Choroid plexus epithelial cell (primary cell): Measurements from ENCODE around the gene RBFOX2.
"Not testable (repeated sequence)": the region's sequence is repeated elsewhere in the genome, so short reads cannot be mapped to it uniquely, and the experiment has no call there.

Source experiments
- DNase-seq: peaks from one replicate; pipeline ENCODE4 v3.0.0-alpha.2; 2010; ENCODE audit warnings: low read depth
- H3K4me3 ChIP-seq: 2 replicates; pipeline ENCODE4 v1.5.1; 2011; ENCODE audit warnings: low read depth, mild to moderate bottlenecking, control low read depth, low read length, moderate library complexity
- CTCF ChIP-seq: conservative IDR thresholded peaks from 2 replicates; pipeline ENCODE4 v1.5.1; 2011; ENCODE audit warnings: low read depth, mild to moderate bottlenecking, control low read depth, inconsistent platforms, low read length, moderate library complexity

The RBFOX2 gene

GRCh38 chr22:35740616-35741015 lies 288.0 kb downstream of the RBFOX2 start:
- no peak overlapping the region for H3K4me3 ChIP-seq
- no peak for TF ChIP-seq CTCF
- no peak for DNase-seq

- no peak for DNase-seq
- TF ChIP-seq CTCF, result no peak
- no peak overlapping the region for H3K4me3 ChIP-seq
These were observed 288.7 kb downstream of the RBFOX2 start for GRCh38 chr22:35739931-35740380.

GRCh38 chr22:35739076-35739930 lies 289.3 kb downstream of the RBFOX2 start:
- no peak overlapping the region for H3K4me3 ChIP-seq
- TF ChIP-seq CTCF, result peak; percentile 44
- DNase-seq, result no peak

- not testable (repeated sequence) for DNase-seq, H3K4me3 ChIP-seq
These were observed 290.7 kb downstream of the RBFOX2 start for GRCh38 chr22:35737886-35738285.

GRCh38 chr22:35736701-35737100 lies 291.9 kb downstream of the RBFOX2 start:
- DNase-seq, result no peak
- no peak for TF ChIP-seq CTCF

GRCh38 chr22:35736166-35736565 lies 292.5 kb downstream of the RBFOX2 start:
- TF ChIP-seq CTCF, result no peak
- no peak overlapping the region for H3K4me3 ChIP-seq
- DNase-seq, result no peak

More at GRCh38 chr22:35736701-35737100, 291.9 kb downstream of the RBFOX2 start:
- H3K4me3 ChIP-seq, result no peak overlapping the region

- no peak for DNase-seq
- no peak overlapping the region for H3K4me3 ChIP-seq
- no peak for TF ChIP-seq CTCF
These were observed 293.1 kb downstream of the RBFOX2 start for GRCh38 chr22:35735542-35735941.
